Measurements from ENCODE around the gene CD46. TPM values are rescaled to one million over a fixed set of nuclear protein-coding genes. Genes with fewer than 3 reads are reported as not detected.

CD46 gene
- total RNA-seq, 1 donor from 2014 or later: 188 TPM

- Mint-ChIP-seq H3K27me3 (ENCODE audit: unreplicated experiment) (peaks cover 2% of the 10 kb centered on the region), H3K4me1 (ENCODE audit: low read depth, unreplicated experiment) (no peaks in the 10 kb centered on the region), H3K36me3 (ENCODE audit: unreplicated experiment) (no peaks in the 10 kb centered on the region), H3K4me3 (ENCODE audit: unreplicated experiment) (no peak overlapping the region), H3K27ac (ENCODE audit: unreplicated experiment) (no peak overlapping the region), H3K9me3 (ENCODE audit: unreplicated experiment) (no peaks in the 10 kb centered on the region)
- TF ChIP-seq, protein P1, sequence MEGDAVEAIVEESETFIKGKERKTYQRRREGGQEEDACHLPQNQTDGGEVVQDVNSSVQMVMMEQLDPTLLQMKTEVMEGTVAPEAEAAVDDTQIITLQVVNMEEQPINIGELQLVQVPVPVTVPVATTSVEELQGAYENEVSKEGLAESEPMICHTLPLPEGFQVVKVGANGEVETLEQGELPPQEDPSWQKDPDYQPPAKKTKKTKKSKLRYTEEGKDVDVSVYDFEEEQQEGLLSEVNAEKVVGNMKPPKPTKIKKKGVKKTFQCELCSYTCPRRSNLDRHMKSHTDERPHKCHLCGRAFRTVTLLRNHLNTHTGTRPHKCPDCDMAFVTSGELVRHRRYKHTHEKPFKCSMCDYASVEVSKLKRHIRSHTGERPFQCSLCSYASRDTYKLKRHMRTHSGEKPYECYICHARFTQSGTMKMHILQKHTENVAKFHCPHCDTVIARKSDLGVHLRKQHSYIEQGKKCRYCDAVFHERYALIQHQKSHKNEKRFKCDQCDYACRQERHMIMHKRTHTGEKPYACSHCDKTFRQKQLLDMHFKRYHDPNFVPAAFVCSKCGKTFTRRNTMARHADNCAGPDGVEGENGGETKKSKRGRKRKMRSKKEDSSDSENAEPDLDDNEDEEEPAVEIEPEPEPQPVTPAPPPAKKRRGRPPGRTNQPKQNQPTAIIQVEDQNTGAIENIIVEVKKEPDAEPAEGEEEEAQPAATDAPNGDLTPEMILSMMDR (IDR thresholded peaks at IDR 0.05; ENCODE audit: partially characterized antibody, unreplicated experiment): no peak
- DNase-seq: no peak
Measured at GRCh38 chr1:207841901-207842300, 90.0 kb downstream of the CD46 start.

GRCh38 chr1:207842506-207842905 is 90.7 kb downstream of the CD46 start:
- H3K4me1 Mint-ChIP-seq (ENCODE audit: low read depth, unreplicated experiment): no peaks in the 10 kb centered on the region
- no peaks in the 10 kb centered on the region for H3K9me3 Mint-ChIP-seq (ENCODE audit: unreplicated experiment)
- no peak overlapping the region for H3K27ac Mint-ChIP-seq (ENCODE audit: unreplicated experiment)
- H3K36me3 Mint-ChIP-seq (ENCODE audit: unreplicated experiment): no peaks in the 10 kb centered on the region
- H3K27me3 Mint-ChIP-seq (ENCODE audit: unreplicated experiment): peaks cover 2% of the 10 kb centered on the region
- no peak overlapping the region for H3K4me3 Mint-ChIP-seq (ENCODE audit: unreplicated experiment)
- no peak for DNase-seq
- TF ChIP-seq, protein P1 (IDR thresholded peaks at IDR 0.05; ENCODE audit: partially characterized antibody, unreplicated experiment): no peak

DNA sequence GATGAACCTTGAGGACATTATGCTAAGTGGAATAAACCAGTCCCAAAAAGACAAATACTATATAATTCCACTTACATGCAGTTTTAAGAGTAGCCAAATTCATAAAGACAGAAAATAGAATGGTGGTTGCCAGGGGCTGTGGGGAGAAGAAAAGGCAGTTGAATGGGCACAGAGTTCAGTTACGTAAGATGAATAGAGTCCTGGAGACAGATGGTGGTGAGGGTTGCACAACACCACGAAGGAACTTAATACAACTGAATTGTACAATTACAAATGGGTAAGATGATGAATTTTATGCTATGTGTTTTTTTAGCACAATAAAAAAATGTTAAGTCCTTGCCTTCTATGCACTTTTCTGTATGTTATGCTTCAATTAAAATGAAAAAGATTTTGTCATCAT is 92.5 kb downstream of the CD46 start:
- H3K4me1 Mint-ChIP-seq (ENCODE audit: low read depth, unreplicated experiment): no peaks in the 10 kb centered on the region
- no peak for DNase-seq
- no peak overlapping the region for H3K4me3 Mint-ChIP-seq (ENCODE audit: unreplicated experiment)
- no peak overlapping the region for H3K27ac Mint-ChIP-seq (ENCODE audit: unreplicated experiment)
- TF ChIP-seq, protein P1 (IDR thresholded peaks at IDR 0.05; ENCODE audit: partially characterized antibody, unreplicated experiment): no peak
- no peaks in the 10 kb centered on the region for H3K9me3 Mint-ChIP-seq (ENCODE audit: unreplicated experiment)
- H3K27me3 Mint-ChIP-seq (ENCODE audit: unreplicated experiment): peaks cover 2% of the 10 kb centered on the region
- H3K36me3 Mint-ChIP-seq (ENCODE audit: unreplicated experiment): no peaks in the 10 kb centered on the region

Other genes starting within 250 kb of the CD46 start
- not detected for gene CR1L, start 106.9 kb upstream of the CD46 start, total RNA-seq (ENCODE audit: unreplicated experiment)
- 0.20 TPM for gene CD34, start 159.1 kb downstream of the CD46 start, total RNA-seq (ENCODE audit: unreplicated experiment)